HG03442 (cell line): ENCODE results near the gene GTSE1.

Experiments
- ATAC-seq: cut with Tn5 transposase; IDR thresholded peaks from one replicate; pipeline ENCODE4 v1.9.1; 2021; ENCODE audit warnings: mild to moderate bottlenecking, moderate library complexity; ENCODE audit not compliant: unreplicated experiment

The GTSE1 gene

DNA sequence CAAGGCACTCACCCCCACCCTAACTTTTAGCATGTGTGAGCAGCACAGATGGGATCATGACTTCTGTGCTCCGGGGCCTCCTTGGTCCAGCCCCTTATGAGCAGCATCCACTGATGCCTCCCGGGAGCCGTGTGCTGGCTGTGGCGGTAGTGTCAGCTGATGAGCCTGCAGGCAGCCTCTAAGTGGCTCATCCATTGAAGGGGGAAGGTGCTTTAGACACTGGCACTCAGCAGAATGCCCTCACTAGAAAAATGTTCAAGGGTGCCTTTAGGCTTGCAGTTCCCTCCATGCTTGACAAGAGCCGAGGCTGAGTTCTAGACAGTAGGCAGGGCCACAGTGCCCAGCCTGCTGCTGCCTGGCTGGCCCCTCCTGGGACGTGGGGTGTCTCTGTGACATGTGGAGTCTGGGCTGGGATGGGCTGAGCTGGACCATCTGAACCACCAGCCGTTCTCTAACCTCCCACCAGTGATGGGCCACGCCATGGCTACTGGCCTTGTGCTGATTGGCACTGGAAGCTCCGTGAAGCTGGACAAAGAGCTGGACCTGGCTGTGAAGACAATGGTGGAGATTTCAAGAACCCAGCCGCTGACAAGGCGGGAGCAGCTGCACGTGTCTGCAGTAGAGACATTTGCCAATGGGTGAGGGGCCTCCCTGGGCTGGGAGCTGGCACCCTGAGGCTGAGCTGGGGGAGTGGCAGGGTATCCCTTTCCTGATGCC, 23.1 kb upstream of the GTSE1 start:
- ATAC-seq, result no peak

DNA sequence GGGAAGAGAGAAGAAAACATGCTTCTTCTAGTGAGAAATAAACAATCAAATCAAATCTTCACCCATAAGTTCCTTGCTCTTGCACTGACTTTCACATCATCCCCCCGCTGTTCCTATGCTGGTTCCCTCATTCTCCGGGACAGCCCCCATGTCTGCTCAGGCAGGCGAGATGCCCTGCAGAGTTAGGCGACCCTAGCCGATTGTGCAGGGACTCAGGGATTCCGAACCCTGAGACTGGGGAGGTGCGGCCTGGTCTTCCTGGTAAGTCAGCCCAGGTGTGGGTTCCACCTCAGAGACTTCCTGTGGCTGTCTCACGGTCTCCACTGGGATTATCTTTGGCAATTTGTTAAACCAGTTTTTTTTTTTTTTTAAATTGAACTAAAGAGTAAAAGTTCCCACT, 22.3 kb upstream of the GTSE1 start:
- ATAC-seq, result no peak

DNA sequence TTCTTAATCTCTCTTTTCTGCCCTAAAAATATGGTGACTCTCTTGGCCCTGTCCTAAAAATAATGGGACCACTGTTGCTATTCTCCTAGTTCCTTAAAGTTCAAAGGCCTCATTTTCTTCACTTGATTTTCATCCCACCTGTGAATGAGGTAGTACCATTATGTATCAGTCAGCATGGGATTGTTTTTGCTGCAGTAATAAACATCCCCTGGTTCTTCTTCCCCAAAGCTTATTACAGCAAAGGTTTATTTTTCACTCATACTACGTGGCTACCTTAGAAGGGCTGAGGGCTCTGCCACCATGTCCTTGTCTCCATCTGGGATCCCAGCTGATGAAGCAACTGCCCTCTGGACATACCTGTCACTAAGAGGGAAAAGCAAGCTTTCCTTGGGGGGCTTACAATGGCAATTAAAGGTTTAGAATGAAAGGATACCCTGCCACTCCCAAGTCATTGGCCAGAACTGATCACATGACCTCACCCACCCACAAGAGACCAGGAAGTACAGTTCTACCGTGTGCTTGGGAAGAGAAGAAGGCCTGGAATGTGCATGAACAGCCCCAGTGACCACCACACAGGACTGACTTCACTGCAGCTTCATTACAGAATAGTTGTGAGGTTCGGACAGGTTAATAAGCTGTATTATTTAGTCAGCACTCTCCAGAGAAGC, 21.1 kb upstream of the GTSE1 start:
- no peak for ATAC-seq

DNA sequence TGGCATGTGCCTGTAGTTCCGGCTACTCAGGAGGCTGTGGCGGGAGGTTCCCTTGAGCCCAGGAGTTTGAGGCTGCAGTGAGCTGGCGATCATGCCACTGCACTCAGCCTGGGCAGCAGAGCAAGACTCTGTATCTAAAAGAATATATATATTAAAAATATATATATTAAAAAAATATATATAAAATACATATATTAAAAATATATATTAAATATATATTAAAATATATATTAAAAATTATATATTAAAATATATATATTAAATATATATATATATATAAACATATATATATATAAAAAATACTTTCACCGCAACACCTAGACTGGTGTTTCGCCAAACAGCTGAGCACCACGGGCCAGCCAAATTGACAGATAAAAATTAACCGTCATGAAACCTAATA, 20.1 kb upstream of the GTSE1 start:
- ATAC-seq, result no peak

DNA sequence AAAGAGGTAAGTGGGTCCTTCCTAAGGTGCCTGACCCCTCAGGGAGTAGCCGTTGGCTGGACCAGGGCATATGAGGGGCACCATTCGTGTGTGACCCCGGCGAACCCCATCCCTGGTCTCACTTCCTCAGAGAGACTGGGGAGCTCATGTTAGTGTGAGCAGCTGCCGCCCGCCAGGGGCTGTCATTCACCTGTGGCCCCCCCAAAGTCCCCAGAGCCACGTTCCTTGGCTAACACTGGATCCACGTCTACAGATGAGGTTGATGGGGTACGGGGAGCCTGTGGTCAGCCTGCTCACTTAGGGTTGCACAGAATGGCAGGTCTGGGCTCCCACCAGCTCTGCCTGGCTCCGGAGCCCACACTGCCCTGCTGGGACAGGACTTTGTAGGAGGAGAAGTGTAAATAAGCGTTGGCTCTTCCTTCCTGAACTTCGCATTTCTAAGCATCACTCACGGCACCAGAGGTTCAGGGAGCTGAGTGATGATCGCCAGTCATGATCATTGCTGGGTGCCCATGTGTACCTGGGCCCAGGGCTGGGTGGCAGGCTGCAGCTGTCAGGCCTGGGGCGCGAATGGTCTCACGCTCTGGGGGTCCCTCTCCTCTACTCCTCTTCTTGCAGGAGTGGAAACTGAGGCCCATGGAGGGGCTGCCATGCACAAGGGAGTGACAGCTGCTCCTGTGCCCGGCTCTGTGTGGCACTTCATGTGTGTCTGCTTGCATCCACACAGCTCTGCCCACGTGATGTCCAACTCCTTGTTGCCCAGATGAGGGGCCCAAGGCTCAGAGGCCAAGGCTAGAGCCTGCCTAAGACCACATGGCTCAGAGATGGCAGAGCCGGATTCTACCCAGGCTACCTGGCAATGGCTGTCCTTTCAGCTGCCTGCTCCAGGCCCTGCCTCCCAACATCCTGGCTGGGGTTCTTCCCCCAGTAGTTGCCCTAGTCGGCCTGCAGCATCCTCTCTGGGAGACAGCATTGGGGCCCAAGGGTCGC, 17.7 kb upstream of the GTSE1 start:
- ATAC-seq, result no peak

DNA sequence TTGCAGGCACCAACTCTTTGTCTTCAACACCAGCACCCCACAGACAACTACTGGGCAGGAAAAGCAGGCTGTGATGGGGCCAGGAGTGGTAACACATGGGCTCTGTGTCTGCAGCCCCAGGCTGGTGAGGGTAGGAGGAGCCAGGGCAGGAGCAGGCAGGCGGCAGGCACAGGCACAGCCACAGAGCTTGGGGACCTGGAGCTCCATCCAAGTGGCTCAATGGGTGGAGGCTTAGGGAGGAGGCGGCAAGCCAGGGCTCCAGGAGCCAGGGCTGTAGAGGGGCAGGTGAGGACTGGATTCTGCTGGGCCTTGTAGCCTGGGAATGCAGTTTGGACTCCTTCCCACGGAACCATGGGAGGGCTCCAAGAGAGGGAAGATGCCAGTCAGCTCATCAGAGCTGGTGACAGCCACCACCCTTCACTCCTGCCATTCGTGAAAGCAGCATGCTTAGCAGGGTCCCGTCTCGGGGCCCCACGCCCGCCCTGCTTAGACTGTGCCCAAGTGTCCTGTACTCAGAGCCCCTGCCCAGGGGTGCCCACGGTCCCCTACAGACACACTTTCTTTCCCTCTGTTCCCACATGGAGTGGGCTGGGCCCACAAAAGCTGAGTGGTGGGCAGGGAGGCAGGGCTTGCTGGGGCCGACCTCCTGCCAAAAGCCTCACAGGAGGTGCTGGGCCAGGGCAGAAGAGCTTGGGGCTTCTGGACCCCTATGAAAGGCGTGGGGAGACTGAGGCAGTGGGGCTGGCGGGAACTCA, 16.4 kb upstream of the GTSE1 start:
- no peak for ATAC-seq

DNA sequence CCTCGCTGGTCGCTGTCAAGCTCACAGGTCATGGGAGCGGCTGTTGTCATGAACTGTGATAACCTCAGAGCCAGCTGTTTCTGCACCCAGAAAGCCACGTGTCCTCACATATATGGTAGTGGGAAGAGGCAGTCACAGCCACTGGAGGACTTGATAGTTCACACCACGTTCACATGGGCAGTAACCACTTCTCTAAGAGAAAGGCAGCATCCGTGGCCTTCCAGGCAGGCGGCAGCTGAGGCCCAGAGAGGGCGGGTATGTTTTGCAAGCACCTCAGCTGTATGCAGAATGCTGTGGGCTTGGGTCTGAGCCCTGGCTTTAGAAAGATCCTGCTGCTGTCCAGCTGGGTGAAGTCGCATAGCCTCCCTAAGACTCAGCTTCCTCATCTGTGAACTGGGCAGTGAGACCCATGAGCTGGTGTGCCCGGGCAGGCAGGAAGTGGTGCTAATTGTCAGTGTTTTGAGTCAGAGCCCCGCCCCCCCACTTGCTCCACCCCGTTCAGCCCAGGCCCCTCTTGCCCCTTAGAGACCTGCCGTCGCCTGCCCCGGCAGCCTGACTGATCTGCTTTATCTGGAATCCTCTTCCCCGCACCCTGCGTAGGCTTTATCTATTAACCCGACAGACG, 15.6 kb upstream of the GTSE1 start:
- ATAC-seq, result no peak

DNA sequence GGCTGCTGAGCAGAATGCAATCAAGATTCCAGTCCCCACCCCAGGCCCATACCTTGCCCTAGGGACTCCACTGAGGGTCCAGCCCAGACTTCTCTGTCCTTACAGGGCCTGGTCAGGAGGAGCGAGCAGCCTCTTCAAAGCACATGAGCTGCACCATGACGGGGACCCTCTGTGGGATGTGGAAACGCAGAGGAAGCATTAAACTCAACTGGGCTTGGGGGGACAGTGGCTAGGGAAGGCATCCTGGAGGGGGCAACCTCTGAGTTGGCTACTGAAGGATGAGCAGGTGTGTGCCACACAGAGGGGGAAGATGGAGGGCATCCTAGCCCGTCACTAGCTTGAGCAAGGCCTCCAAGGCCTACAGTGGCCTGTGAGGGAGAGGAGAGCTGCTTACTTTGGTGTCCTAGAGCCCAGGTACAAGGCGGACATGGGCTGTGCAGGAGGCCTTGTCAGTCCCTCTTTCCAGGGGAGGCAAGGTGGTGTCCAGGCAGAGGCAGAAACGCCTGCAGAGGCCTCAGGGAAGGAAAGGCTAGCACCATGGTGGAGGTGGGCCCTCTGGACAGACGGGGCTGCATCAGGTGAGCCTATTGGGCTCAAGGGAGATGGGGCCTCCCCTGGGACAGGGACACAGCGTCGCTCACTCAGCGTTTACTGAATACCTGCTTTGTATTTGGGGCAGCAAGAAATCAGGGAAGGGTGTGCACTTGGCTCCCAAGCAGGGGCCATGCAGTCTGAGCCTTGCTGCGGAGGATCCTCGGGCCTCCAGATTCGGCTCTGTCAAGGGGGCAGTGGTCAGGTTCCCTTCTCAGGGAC, 14.6 kb upstream of the GTSE1 start:
- ATAC-seq, result no peak

DNA sequence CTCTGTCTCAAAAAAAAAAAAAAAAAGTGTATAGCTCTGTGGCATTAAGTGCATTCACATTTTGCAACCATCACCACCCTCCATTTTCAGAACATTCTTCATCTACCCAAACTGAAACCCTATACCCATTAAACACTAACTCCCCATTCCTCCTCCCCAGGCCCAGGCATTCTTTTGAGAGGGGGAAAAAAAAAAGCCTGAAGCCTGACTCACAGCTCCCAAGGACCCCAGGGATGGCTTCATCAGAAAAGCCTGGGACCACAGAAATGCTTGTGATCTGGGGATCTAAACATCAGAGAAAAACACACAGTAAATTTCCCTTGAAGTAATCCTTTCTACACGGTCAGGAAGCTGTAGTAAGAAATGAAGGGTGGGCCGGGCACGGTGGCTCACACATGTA, 10.7 kb upstream of the GTSE1 start:
- ATAC-seq, result no peak

DNA sequence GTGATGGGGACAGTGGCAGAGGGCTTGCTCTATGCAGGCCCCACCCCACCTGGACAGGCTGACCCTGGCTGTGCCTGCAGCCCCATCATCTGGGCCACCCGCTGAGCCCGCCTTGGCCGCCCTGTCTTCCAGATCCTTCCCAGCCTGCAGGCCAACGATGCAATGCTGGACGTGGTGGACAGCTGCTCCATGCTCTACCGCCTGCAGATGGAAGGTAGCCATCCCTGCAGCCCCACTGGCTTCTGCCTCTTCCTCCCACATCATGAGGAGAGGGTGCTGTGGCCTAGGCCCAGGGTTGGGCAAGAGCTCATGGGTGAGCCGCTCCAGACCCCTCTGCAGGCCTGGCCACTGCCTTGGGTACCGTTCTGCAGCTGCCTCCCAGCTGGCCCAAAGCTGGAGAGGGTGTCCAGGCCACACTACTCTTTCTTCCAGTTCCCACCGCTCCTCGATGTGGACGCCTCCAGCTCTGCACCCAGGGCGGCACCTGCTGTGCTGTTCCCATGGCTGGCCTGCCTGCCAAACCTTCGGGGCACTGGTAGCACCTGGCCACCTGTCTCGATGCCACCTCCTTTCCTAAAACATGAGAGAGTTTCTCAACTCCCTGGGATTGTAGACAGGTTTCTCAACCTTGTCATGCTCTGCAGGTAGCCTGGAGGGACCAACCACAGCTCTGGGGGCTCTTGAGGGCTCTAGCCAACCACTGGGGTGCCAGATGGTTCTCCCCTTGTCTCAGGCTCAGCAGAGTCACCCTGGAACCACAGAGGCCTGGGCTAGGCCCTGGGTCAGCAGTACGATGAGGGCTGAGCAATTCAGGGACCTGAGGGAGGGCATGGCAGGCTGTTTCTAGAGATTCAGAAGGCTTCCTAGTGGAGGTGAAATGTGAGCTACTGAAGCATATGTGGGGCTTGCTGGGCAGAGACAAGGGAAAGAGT, 9.5 kb upstream of the GTSE1 start:
- ATAC-seq, result no peak

DNA sequence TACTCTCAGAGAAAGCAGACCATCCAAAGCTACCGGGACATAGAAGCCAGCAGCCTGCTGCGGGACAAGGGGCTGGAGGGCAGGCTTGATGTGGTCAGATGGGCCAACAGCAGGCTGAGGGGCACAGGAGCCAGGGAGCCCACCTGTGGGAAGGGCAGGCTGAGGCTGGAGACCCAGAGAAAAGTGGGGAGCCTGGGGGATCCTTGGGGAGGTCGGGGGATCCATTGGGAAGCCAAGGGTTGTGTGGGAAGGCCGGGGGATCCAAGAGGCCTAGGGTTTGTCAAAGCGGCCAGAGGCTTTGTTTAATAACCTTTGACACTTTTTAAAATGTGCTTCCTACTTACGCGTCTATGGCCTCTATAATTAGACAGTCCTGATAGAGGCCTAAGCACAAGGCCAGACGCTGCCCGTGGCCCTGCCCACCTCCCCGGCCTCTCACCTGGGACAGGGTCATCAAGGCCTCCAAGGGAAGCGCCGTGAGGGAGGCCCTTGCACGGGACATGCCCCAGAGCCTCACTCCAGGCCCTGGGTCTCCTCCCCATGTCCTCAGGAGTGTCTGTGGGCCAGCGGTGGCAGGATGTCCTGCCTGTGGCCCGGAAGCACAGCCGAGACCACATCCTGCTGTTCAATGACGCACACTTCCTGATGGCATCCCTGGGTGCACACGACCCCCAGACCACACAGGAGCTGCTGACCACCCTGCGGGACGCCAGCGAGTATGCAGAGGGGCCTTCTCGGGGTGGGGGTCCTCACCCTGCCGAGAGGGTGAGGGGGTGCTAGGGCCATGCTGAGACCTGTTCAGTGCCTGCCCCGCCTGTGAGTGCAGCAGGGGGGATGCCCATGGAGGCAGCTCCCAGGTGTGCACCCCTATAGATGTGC, 8.6 kb upstream of the GTSE1 start:
- no peak for ATAC-seq

DNA sequence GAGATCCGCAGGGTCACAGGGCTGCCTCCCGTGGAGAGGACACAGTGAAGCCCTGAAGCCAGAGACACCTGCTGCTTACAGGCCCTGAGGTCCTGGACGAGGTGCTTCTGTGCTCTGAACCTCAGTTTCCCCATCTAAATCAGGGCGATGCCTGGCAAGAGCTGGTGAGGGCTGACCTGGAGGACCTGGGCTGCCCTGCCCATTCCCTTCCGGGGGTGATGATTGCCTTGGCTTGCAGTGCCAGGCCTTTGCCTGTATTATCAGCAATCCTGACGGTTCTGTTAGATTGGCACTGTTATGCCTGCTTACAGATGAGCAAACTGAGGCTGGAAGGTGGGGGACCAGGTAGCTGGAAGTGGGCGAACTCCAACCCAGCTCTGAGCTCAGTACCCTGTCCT, 7.8 kb upstream of the GTSE1 start:
- ATAC-seq, result no peak

DNA sequence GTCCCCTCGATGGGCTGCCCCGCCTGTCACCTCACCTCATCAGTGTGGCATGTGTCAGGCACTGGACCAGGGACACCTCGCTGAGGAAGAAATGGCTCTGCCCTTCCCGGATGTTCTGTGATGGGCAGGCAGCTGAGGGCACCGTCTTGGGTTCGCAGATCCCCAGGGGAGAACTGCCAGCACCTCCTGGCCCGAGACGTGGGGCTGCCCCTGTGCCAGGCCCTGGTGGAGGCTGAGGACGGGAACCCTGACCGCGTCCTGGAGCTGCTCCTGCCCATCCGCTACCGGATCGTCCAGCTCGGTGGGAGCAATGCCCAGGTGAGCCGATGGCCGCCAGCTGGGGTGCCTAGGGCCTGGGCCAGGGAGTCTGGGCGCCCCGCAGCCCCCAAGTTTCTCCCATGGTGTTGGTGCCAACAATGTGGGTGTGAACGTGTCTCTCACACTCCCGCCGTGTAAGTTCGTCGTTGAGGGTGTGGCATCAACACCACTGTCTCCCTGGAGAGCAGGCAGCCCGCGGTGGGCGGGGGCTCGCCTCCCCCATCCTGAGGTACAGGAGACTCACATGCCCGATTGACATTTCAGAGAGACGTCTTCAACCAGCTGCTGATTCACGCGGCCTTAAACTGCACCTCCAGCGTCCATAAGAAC, 7.3 kb upstream of the GTSE1 start:
- ATAC-seq, result no peak

DNA sequence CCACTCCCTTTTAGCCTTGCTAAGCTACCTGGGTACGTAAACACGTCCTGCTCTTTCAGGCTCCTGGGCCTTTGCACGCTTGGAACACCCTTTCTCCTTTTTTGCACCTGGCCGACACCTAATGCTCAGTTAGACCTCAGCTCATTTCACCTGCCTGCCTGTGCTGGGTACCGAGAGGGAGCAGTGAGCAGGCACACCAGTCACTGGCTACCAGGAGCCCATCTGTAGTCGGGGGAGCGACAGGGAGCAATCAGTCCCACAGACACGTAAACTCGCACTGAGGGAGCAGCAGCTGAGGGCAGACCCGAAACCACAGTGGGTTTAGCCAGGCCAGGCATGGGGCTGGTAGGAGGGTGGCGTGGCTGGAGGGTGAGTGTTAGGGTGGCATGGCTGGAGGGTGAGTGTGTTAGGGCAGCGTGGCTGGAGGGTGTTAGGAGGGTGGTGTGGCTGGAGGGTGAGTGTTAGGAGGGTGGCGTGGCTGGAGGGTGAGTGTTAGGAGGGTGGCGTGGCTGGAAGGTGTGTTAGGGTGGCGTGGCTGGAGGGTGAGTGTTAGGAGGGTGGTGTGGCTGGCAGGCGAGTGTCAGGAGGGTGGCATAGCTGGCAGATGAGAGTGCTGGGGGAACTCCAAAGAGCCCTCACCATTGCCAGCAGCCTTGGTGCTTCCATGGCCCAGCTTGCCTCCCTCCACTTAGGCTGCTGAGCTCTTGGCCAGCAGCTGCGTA, 6.4 kb upstream of the GTSE1 start:
- no peak for ATAC-seq

DNA sequence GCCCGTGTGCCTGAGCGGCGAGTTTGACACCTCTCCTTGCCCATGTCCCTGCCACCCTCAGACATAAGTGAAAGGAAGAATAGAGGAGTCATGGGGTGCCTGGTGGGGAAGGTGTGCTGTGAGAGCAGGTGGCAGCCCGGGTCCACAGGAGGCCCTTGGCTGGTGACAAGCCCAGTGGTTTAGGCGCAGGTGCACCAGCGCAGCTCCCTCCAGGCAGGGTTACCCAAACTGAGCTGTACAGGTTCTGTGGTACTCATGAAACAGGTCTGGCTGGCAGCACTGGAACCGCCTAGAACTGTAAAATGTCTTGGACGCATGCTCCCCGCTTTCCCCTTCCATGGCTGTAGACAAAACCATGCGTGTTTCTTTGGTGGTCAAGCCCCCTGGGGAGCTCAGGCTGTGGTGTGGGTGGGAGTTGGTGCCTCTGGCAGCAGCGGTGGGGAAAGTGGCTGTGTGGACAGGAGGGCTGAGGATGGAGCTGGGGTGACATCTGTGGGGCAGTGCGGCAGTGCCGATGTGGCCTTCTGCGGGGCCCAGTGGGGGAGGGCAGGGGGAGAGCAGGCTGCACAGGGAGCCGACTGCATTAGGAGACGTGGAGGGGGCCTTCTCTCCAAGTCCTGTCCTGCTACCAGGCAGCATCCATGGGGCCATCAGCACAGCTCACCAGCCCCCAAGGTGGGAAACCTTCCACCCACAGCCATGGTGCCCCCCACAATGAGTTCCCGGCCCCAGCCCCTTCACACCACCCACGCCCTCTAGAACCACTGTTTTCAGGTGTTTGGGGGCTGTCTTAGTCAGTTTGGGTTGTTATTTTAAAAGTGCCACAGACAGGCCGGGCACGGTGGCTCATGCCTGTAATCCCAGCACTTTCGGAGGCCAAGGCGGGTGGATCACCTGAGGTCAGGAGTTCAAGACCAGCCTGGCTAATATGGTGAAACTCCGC, 5.6 kb upstream of the GTSE1 start:
- ATAC-seq, result no peak
